ENCODE results near the gene IARS2.

IARS2 gene

DNA sequence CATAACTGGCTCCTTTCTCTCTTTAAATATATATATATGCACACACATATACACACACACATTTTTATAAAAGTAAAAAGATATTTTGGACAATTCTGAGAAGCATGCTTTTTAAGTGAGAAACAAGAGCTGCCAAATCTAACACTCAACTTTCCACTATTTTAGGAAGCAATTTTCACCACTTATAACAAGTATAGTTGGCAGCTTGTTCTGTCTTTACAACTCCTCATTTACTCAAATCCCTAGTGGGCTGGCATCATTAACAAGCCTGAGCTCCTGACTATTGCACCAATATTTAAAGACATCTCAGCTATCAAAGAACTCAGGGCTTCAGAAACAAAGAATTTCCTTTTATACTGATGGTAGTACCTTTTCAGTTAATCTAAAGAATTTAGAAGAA is 101.8 kb downstream of the IARS2 start:
- in situ Hi-C loops (cut with HindIII; ENCODE audit: low pct_unique_long_range_greater_than_20kb, low sequenced_read_pairs), result no loop called here
- TF ChIP-seq JUND (IDR thresholded peaks at IDR 0.05; ENCODE audit: low read depth), result no peak
- no peak for DNase-seq (ENCODE audit: low read depth in 1 of 2, low spot score in 1 of 2)
